GM18526 (cell line): ENCODE measurements around the gene SP6.

Experiments
- POLR2A ChIP-seq: IDR thresholded peaks from 3 replicates; pipeline ENCODE4 v1.6.1; 2011; ENCODE audit not compliant: insufficient read length; ENCODE audit errors: extremely low read depth

The SP6 gene

GRCh38 chr17:47806026-47806912 lies 44.7 kb downstream of the SP6 start:
- TF ChIP-seq POLR2A = no peak

- TF ChIP-seq POLR2A = no peak
Measured at GRCh38 chr17:47804461-47804860, 46.5 kb downstream of the SP6 start.

- no peak for TF ChIP-seq POLR2A
Measured at GRCh38 chr17:47803751-47804150, 47.2 kb downstream of the SP6 start.

GRCh38 chr17:47803201-47803600 lies 47.8 kb downstream of the SP6 start:
- no peak for TF ChIP-seq POLR2A

- TF ChIP-seq POLR2A = no peak
Measured at GRCh38 chr17:47802341-47803022, 48.5 kb downstream of the SP6 start.

- no peak for TF ChIP-seq POLR2A
Measured at GRCh38 chr17:47801906-47802305, 49.1 kb downstream of the SP6 start.

GRCh38 chr17:47801176-47801765 lies 49.7 kb downstream of the SP6 start:
- no peak for TF ChIP-seq POLR2A

- no peak for TF ChIP-seq POLR2A
Measured at GRCh38 chr17:47800686-47801085, 50.3 kb downstream of the SP6 start.

- TF ChIP-seq POLR2A = no peak
Measured at GRCh38 chr17:47797797-47798196, 53.2 kb downstream of the SP6 start.
